Activated T-helper 9 cell treated with anti-CD3 and anti-CD28 coated beads, Interleukin-2, amount 50 U/mL, for 16 hours (primary cell): ENCODE results near the gene CSN3.

ENCODE experiments used
- DNase-seq: peaks from one replicate; pipeline ENCODE4 v3.0.0-alpha.2; 2020; ENCODE audit warnings: low read depth

The CSN3 gene

GRCh38 chr4:70291341-70291740 is 48.9 kb downstream of the CSN3 start:
- DNase-seq = no peak

- DNase-seq = no peak
Observed at GRCh38 chr4:70297576-70297975, 55.2 kb downstream of the CSN3 start.

- DNase-seq = no peak
Observed at GRCh38 chr4:70298051-70298450, 55.7 kb downstream of the CSN3 start.

GRCh38 chr4:70299643-70300042 is 57.2 kb downstream of the CSN3 start:
- DNase-seq = no peak

GRCh38 chr4:70300215-70300614 is 57.8 kb downstream of the CSN3 start:
- no peak for DNase-seq
